Right cardiac atrium (tissue), 5 donors: ENCODE data around the gene NKX1-1. TPM values are rescaled to one million over a fixed set of nuclear protein-coding genes. Genes with fewer than 3 reads are reported as not detected.

Source experiments
- ATAC-seq, 2 donors: fragments of 200-7000 bp; cut with Tn5 transposase; one replicate each; pipeline versions ENCODE4 v1.8.0 to v1.9.1; 2020; ENCODE audit warnings: moderate library complexity in 2 of 2, mild to moderate bottlenecking in 1 of 2
- DNase-seq, 3 donors: peaks; one replicate each; pipeline ENCODE4 v3.0.0-alpha.2; 2020
- H3K27ac ChIP-seq: one replicate; pipeline ENCODE4 v1.5.1; 2013; ENCODE audit warnings: mild to moderate bottlenecking, low read length, control low read depth, moderate library complexity
- H3K27me3 ChIP-seq: one replicate; pipeline ENCODE4 v1.6.1; 2013; ENCODE audit not compliant: control insufficient read depth, insufficient read depth
- H3K4me1 ChIP-seq: one replicate; pipeline ENCODE4 v1.6.1; 2013; ENCODE audit warnings: low read length; ENCODE audit not compliant: control insufficient read depth, insufficient read depth
- H3K4me3 ChIP-seq: one replicate; pipeline ENCODE4 v1.5.1; 2013; ENCODE audit warnings: low read length, control low read depth
- H3K9me3 ChIP-seq: one replicate; pipeline ENCODE4 v1.6.1; 2013; ENCODE audit warnings: low read length; ENCODE audit not compliant: control insufficient read depth
- WGBS: extraction: QIAGEN DNeasy Blood & Tissue Kit; methylation state at CpG from one replicate; pipeline ENCODE4 v1.1.7; 2013; 5-methylcytosine and 5-hydroxymethylcytosine counted together
- intact Hi-C, 4 donors: fragments of 100-400 bp; cut with DNase I; formaldehyde crosslinking; loops; one replicate each; pipeline versions ENCODE4 v1.11.0 to v1.14.0; 2022 to 2023
- polyA plus RNA-seq: library from polyadenylated mRNA; stranded (reverse); fragments of 200-250 nt; gene quantifications from one replicate; pipeline ENCODE4 v1.2.3, GENCODE V29; 2013
- total RNA-seq, 4 donors: library from RNA; stranded (reverse); fragmentation: NEBNext Ultra II Directional; extraction: Animal tissue kit (Norgen Biotek cat#: 25700); gene quantifications; one replicate each; pipeline ENCODE4 v1.2.1, GENCODE V29; 2021
- donor health status: healthy with polysubstance abuse.
- donor health status: DM: no; HTN: yes; CAD: no.
- donor health status: DM: no; HTN: no; CAD: no.
- donor health status: DM: no; HTN: yes; CAD: no; lungs with severe emphysema.
- donor health status: DM: yes; HTN: yes; CAD: no.

Gene NKX1-1
- total and polyA plus RNA-seq, 5 donors, result not detected

DNA sequence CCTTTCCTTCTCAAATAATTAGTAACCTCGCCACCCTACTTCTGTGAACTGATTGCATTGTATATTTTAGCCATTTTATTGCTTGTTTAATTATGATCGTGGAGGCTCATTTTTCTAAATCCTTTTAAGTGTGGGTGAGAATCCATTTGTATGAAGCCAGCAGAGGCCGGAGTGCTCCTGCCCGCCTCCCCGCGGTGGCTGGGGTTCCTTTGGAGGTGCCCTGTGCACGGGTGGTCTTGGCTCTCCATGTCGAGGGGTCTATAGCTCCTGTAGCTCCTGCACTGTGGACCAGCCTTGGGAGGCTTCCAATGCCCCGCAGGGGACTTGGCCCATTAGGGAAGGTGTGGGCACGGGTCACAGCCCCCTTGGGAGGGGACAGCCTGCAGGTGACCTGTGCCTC is 44.2 kb downstream of the NKX1-1 start:
- no peaks in the 10 kb centered on the region for H3K27me3 ChIP-seq
- no peaks in the 10 kb centered on the region for H3K4me1 ChIP-seq
- peak in 2 of 3 donors; percentile 25 to 27 for DNase-seq
- ATAC-seq, result no peak
- intact Hi-C loops, result no loop called here
- H3K9me3 ChIP-seq, result no peaks in the 10 kb centered on the region
- H3K27ac ChIP-seq, result no peak overlapping the region
- H3K4me3 ChIP-seq, result no peak overlapping the region
- 91% methylated on average over 10 of the region's 10 CpGs for WGBS

DNA sequence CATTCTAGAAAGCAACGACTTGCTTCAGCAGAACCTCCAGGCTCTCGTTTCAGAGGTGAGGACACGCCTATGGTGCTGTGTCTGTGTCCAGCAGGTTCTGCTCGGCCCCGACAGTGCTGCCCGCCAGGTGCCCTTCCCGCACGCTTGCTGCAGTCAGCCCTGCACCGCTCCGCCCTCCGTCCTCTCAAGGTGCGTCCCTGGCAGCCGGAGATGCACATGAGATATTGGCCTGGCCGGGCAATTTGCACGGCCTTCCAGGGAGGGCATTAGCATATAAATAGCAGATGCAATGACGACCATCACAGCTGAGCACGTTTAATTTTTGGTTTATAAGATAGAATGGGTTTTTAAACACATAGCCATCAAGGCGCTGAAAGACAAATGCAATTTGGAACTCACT is 44.8 kb downstream of the NKX1-1 start:
- no peaks in the 10 kb centered on the region for H3K27me3 ChIP-seq
- H3K4me1 ChIP-seq, result no peaks in the 10 kb centered on the region
- no peak for ATAC-seq
- no peak overlapping the region for H3K4me3 ChIP-seq
- H3K9me3 ChIP-seq, result no peaks in the 10 kb centered on the region
- DNase-seq, result peak in 2 of 3 donors; percentile 37 to 38
- intact Hi-C loops, result no loop called here
- no peak overlapping the region for H3K27ac ChIP-seq
- 86% methylated on average over 18 of the region's 18 CpGs for WGBS

DNA sequence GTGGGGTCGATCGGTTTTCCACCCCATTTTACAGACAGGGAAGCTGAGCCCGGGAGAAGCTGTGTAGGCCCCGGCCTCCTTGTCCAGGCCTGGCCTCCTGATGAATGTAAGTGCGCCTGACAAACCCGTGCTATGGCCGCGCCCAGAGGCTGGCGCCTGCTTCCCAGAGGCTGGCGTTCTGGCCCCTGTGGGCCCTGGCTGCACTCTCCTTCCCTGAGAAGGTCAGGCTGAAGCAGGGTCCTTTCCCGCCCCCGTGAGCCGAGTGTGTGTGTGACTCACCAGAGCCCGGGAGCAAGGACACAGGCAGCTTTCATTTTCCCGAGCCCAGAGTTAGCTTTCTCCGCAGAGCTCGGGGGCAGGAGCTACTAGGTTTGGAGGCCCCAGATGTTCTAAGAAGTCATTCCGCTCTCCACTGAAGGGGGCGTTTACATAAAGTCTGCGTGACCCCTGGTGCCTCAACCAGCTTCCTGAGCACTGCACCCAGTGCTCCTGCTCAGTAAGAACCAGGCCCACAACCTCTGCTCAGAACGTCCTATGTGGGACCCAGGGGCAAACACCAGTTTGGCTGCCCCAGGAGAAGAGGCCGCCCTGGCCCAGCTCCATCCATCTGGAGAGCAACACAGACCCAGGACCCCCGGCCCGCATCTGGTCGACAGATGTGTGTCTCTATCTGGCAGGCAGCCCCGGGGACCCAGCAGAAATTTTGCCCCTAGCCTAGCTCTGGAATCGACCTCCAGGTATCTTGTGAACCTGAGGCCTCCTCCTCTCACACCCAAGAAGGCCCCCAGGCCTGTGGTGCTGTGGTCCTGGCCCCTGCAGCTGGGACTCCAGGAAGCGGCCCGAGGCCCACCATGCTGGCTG is 45.6 kb downstream of the NKX1-1 start:
- intact Hi-C loops, result no loop called here
- no peak overlapping the region for H3K27ac ChIP-seq
- DNase-seq (peak in 2 of 3 donors; percentile 39 to 42), ATAC-seq (no peak)
- 85% methylated on average over 29 of the region's 29 CpGs for WGBS
- no peaks in the 10 kb centered on the region for H3K4me1 ChIP-seq
- no peak overlapping the region for H3K4me3 ChIP-seq
- H3K9me3 ChIP-seq, result no peaks in the 10 kb centered on the region
- H3K27me3 ChIP-seq, result no peaks in the 10 kb centered on the region

DNA sequence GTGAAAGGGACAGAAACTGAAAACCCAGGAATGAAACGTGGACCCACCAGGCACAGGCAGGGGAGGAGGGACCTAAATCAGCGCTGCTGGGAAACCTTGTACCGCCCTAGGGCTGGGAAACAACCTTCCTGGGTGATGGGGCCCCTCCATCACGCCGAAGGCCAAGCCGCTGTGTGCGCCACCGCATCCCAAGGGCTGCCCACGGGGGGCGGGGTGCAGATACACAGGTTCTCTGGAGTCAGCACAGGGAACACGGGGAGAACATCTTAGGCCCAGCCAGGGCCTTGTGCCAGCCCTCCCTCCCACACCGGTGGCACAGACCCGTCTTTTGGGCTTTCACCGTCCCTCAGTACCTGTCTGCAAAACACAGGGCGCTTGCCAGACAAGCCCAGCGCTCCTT is 46.3 kb downstream of the NKX1-1 start:
- DNase-seq (peak in 1 of 3 donors; percentile 32), ATAC-seq (no peak)
- H3K4me1 ChIP-seq, result no peaks in the 10 kb centered on the region
- H3K27ac ChIP-seq, result no peak overlapping the region
- WGBS, result 91% methylated on average over 16 of the region's 16 CpGs
- H3K4me3 ChIP-seq, result no peak overlapping the region
- H3K9me3 ChIP-seq, result no peaks in the 10 kb centered on the region
- no peaks in the 10 kb centered on the region for H3K27me3 ChIP-seq
- intact Hi-C loops, result loop anchor here (5.0 to 10.0 kb wide), 4 partner anchors 225 to 365 kb away; partner anchors contain the start of genes TACC3 (in 1 of the 4) and TMEM129 (in 1 of the 4)

DNA sequence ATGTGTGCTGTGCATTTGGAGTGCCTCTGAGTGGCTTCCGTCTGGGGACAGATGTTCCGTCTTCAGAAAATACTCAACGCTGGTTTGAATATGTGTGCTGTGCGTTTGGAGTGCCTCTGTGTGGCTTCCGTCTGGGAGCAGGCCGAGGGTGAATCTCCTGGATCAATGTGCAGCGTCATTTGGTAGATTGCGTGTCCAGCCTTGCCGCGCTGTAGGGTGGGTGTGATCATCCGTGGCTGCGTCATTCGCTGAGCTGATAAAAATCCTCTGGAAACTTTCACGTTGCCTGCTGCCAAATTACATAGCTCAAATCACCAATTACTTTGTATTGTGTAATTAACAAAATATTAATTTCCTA is 47.1 kb downstream of the NKX1-1 start:
- intact Hi-C loops, result loop anchor here (5.0 to 10.0 kb wide), 4 partner anchors 224 to 366 kb away; partner anchors contain the start of genes TACC3 (in 1 of the 4) and TMEM129 (in 1 of the 4)
- no peaks in the 10 kb centered on the region for H3K27me3 ChIP-seq
- H3K4me3 ChIP-seq, result no peak overlapping the region
- 85% methylated on average over 14 of the region's 14 CpGs for WGBS
- ATAC-seq (no peak), DNase-seq (no peak)
- no peaks in the 10 kb centered on the region for H3K9me3 ChIP-seq
- H3K27ac ChIP-seq, result no peak overlapping the region
- H3K4me1 ChIP-seq, result no peaks in the 10 kb centered on the region

DNA sequence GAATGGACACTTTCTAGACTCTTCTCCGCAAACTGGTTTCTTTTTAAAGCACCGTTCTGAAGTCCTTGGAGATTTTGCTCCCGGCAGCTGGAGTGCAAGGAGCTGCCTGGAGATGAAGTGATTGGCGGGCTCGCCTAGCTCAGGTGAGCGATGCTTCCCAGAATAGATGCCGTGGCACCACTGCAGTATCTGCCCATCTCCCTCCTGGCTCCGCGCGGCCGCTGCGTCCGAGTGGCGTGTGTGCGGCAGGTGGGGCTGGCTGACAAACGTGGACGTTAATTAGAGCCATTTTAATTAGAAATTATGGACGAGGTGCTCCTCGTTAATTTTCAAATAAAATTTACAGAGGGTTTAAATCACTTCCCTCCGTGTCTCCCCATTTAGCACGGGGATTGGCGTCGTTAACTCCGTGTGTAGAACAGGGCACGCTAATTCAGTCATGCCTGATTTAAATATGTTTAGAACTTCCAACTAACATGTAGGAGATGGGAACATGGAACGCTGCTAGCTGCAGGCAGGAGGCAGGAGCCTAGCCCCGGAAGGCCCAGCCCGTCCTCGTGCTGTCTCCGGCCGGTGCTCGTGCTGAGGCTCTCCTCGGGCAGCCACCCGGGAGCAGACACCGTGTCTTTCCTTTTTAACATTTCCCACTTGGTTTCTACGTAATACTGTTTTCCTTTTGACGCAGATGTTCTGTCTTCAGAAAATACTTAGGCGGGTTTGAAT is 47.7 kb downstream of the NKX1-1 start:
- intact Hi-C loops, result loop anchor here (5.0 to 10.0 kb wide), 4 partner anchors 224 to 366 kb away; partner anchors contain the start of genes TACC3 (in 1 of the 4) and TMEM129 (in 1 of the 4)
- Histone ChIP-seq H3K9me3 (no peaks in the 10 kb centered on the region), H3K27ac (no peak overlapping the region), H3K4me1 (no peaks in the 10 kb centered on the region), H3K27me3 (no peaks in the 10 kb centered on the region), H3K4me3 (no peak overlapping the region)
- DNase-seq, result peak in 2 of 3 donors; percentile 32 to 47
- ATAC-seq, result no peak
- WGBS, result 95% methylated on average over 38 of the region's 38 CpGs

DNA sequence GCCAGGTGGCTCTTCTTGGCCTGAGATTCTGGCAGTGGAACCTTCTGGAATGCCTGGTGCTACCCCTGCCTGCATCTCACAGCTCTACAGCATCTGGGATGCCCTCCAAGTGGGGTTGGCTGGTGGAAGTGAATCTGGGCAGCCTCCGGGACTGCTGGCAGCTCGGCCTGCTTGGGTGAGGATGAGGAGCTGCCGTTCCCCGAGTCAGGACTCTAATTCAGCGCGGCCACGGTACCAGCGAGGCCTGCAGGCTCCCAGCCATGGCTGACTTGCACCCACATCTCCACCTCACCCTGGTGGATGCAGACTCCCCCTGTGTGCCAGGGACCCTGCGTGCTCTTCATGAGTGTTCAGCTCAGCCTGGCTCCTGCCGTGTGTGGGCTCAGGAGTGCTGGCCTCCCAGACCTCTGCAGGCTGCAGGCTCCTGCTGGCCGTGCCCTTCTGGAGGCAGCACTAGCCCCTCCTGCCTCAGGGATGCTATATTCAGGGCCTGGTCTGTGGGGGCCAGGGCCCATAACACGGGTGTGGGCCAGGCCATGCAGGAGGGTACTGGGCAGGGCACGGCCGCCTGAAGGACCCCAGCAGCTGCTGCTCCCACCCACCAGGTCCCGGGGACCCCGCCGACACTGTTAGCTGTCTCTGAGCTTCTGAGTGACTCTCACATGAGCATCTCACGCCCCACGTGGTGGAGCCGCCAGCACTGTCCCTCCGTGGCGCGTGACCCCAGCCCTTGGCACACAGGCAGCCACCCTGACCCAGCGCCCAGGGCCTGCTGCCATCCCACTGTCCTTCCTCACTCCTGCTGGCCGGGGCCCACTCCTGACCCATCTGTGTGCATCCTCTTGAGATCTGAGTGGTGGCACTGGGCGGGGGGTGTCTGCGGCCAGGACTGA is 48.6 kb downstream of the NKX1-1 start:
- intact Hi-C loops, result loop anchor here (2.0 to 10.0 kb wide), 5 partner anchors 223 to 367 kb away; partner anchors contain the start of genes TACC3 (in 1 of the 4) and TMEM129 (in 1 of the 4)
- Histone ChIP-seq H3K4me3 (no peak overlapping the region), H3K27me3 (no peaks in the 10 kb centered on the region), H3K4me1 (no peaks in the 10 kb centered on the region), H3K27ac (no peak overlapping the region), H3K9me3 (no peaks in the 10 kb centered on the region)
- ATAC-seq, result no peak
- DNase-seq, result peak; percentile 11 to 66 (median 58)
- WGBS, result 92% methylated on average over 27 of the region's 27 CpGs

DNA sequence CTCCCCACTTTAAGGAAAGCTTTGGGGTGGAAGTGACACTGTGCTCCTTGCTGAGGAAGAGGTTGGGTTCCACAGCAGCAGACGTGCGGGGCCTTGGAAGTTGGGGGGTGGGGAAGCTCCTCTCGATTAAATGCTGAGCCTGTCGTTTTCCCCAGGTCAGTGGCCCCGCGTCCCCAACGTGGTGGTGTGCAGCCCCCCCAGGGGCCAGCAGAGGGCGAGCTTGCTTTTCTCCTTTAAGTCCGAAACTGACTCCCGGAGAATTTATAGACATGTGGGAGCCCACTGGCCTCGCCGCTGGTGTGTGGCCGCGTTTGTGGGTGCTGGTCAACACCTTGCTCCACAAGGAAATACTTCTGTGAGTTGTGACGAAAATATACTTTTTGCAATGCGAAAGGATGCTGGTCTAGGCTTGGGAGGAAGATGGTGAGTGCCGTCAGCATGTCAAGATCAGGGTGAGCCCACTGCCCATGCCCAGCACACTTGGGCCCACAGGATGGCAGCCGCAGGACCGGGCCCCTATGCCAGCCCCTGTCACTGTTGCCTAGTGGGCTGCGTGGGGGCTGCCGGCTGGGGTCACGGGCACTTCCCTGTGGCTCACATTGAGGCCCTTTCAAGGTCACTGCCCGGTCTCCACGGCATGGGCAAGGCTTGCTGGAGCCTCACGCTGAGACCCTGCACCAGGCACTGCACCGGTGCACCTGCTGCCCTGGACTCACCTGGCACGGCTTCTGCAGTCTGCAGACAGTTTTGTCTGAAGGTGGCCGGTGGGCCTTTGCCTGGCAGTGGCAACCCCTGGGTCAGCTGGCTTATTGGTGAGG is 49.9 kb downstream of the NKX1-1 start:
- no peak overlapping the region for H3K4me3 ChIP-seq
- H3K9me3 ChIP-seq, result no peaks in the 10 kb centered on the region
- ATAC-seq, result peak; percentile 10 to 36
- no peak overlapping the region for H3K27ac ChIP-seq
- H3K4me1 ChIP-seq, result no peaks in the 10 kb centered on the region
- WGBS, result 51% methylated on average over 28 of the region's 28 CpGs
- peak; percentile 70 to 89 (median 87) for DNase-seq
- intact Hi-C loops, result loop anchor here (2.0 to 10.0 kb wide), 5 partner anchors 222 to 368 kb away; partner anchors contain the start of genes TACC3 (in 1 of the 4) and TMEM129 (in 1 of the 4)
- H3K27me3 ChIP-seq, result no peaks in the 10 kb centered on the region

DNA sequence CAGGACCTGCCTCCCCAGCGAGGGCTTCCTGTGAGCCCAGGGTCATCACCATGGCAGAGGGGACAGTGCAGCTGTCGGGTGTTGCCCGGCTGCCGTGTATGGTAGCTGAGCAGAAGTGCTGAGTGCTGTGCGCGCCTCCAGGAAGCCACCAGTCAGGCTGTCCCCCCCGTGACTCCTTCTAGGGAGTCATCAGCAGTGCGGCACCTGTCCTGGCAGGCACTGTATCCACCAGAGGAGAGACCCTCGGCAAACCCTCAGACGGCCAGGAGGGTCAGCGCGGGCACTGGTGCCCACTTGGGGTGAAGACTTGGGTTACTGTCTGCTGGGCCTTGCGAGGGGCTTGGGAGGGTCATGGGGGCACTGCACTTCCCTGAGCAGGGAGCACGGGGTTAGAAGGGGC is 50.9 kb downstream of the NKX1-1 start:
- ATAC-seq, result no peak
- peak in 1 of 3 donors; percentile 48 for DNase-seq
- 92% methylated on average over 14 of the region's 14 CpGs for WGBS
- Histone ChIP-seq H3K9me3 (no peaks in the 10 kb centered on the region), H3K4me1 (no peaks in the 10 kb centered on the region), H3K27me3 (no peaks in the 10 kb centered on the region), H3K27ac (no peak overlapping the region), H3K4me3 (no peak overlapping the region)
- intact Hi-C loops, result loop anchor here (5.0 to 10.0 kb wide), 4 partner anchors 221 to 369 kb away; partner anchors contain the start of genes TACC3 (in 1 of the 4) and TMEM129 (in 1 of the 4)
